ENCODE results near the gene PRICKLE1.

DNA sequence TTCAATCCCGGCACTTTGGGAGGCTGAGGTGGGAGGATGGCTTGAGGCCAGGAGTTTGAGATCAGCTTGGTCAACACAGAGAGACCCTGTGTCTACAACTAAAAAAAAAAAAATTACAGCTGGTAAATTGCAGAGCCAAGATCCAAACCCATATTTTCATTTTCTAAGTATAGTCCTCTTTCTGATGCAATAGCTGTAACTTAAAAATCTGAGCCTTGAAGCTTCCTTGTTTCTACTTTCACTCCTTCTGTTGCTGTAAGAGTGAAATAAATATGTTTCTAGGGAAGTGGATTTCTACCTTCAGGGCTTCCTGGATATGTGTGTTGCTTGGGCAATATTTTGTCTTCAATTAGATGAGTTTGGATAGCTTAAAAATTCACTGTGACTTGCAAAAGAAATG is 42.0 kb upstream of the PRICKLE1 start:
- TF ChIP-seq, protein P1, sequence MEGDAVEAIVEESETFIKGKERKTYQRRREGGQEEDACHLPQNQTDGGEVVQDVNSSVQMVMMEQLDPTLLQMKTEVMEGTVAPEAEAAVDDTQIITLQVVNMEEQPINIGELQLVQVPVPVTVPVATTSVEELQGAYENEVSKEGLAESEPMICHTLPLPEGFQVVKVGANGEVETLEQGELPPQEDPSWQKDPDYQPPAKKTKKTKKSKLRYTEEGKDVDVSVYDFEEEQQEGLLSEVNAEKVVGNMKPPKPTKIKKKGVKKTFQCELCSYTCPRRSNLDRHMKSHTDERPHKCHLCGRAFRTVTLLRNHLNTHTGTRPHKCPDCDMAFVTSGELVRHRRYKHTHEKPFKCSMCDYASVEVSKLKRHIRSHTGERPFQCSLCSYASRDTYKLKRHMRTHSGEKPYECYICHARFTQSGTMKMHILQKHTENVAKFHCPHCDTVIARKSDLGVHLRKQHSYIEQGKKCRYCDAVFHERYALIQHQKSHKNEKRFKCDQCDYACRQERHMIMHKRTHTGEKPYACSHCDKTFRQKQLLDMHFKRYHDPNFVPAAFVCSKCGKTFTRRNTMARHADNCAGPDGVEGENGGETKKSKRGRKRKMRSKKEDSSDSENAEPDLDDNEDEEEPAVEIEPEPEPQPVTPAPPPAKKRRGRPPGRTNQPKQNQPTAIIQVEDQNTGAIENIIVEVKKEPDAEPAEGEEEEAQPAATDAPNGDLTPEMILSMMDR (IDR thresholded peaks at IDR 0.05; ENCODE audit: extremely low read depth in 1 of 2, insufficient read depth in 1 of 2, low read depth in 1 of 2, low read length in 2 of 2): no peak
- TF ChIP-seq POLR2A (IDR thresholded peaks at IDR 0.05; ENCODE audit: low read depth, low read length): no peak

Data from endothelial cell of umbilical vein (primary cell).